ENCODE data around the gene LRCH2.

Gene LRCH2

DNA sequence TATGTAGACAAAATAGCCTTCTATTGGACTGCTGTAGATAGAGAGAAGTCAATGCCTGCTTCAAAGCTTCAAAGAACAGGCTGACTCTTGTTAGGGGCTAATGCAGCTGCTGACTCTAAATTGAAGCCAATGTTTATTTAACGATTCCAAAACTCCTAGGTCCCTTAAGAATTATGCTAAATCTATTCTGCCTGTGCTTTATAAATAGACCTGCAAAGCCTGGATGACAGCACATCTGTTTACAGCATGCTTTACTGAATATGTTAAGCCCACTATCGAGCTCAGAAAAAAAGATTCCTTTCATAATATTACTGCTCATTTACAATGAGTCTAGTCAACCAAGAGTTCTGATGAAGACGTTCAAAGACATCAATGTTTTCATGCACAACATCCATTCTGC lies 99.5 kb downstream of the LRCH2 start:
- TF ChIP-seq, protein P1, sequence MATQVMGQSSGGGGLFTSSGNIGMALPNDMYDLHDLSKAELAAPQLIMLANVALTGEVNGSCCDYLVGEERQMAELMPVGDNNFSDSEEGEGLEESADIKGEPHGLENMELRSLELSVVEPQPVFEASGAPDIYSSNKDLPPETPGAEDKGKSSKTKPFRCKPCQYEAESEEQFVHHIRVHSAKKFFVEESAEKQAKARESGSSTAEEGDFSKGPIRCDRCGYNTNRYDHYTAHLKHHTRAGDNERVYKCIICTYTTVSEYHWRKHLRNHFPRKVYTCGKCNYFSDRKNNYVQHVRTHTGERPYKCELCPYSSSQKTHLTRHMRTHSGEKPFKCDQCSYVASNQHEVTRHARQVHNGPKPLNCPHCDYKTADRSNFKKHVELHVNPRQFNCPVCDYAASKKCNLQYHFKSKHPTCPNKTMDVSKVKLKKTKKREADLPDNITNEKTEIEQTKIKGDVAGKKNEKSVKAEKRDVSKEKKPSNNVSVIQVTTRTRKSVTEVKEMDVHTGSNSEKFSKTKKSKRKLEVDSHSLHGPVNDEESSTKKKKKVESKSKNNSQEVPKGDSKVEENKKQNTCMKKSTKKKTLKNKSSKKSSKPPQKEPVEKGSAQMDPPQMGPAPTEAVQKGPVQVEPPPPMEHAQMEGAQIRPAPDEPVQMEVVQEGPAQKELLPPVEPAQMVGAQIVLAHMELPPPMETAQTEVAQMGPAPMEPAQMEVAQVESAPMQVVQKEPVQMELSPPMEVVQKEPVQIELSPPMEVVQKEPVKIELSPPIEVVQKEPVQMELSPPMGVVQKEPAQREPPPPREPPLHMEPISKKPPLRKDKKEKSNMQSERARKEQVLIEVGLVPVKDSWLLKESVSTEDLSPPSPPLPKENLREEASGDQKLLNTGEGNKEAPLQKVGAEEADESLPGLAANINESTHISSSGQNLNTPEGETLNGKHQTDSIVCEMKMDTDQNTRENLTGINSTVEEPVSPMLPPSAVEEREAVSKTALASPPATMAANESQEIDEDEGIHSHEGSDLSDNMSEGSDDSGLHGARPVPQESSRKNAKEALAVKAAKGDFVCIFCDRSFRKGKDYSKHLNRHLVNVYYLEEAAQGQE (IDR thresholded peaks at IDR 0.05; ENCODE audit: insufficient read depth in 1 of 2, low read depth in 2 of 2, low read length in 2 of 2): no peak
- TF ChIP-seq TAF1 (IDR thresholded peaks at IDR 0.05; ENCODE audit: borderline replicate concordance, insufficient read depth, low read length) (no peak), POLR2AphosphoS5 (IDR thresholded peaks at IDR 0.05; ENCODE audit: low read depth, low read length) (no peak), SIN3A (IDR thresholded peaks at IDR 0.05; ENCODE audit: borderline replicate concordance, insufficient read depth, low read length) (no peak), FOXP2 (optimal IDR thresholded peaks at IDR 0.05; ENCODE audit: borderline replicate concordance, extremely low read depth, extremely low read length, insufficient read depth) (no peak)

DNA sequence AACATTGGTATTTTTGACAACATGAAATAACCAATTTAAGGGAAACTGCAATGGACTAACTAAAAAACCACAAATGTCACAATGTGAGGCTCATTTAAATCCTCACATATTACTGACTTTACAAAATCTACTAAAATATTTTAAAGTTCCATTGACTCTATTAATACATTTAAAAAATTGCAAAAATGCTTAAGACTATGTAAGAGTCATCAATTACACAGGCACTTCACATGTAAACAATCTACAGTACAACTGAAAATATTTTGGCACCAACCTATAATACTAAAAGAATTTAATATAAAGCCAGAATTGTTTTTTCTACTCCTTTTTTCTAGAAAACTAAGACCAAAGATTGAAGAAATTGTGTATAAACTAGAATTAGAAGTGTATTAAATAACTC lies 121.5 kb downstream of the LRCH2 start:
- TF ChIP-seq SIN3A (IDR thresholded peaks at IDR 0.05; ENCODE audit: borderline replicate concordance, insufficient read depth, low read length) (no peak), FOXP2 (optimal IDR thresholded peaks at IDR 0.05; ENCODE audit: borderline replicate concordance, extremely low read depth, extremely low read length, insufficient read depth) (no peak), POLR2AphosphoS5 (IDR thresholded peaks at IDR 0.05; ENCODE audit: low read depth, low read length) (no peak), TAF1 (IDR thresholded peaks at IDR 0.05; ENCODE audit: borderline replicate concordance, insufficient read depth, low read length) (no peak)

DNA sequence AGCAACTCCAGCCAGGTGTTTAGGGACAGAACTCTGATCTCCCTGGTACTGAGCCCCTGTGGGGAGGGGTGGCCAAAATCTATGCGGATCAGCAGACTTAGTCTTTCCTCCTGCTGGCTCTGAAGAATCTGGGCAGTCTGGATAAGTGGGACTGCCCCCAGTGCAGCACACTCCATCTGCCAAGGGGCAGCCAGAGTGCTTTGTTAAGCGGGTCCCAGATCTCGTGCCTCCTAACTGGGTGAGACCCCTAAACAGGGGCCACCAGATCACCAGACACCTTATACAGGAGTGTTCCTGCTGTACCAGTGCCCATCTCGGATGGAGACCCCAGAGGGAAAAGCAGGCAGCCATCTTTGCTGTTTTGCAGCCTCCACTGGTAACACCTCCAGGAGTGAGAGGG lies 135.0 kb downstream of the LRCH2 start:
- TF ChIP-seq, protein P1 (IDR thresholded peaks at IDR 0.05; ENCODE audit: insufficient read depth in 1 of 2, low read depth in 2 of 2, low read length in 2 of 2): no peak
- no peak for TF ChIP-seq TAF1 (IDR thresholded peaks at IDR 0.05; ENCODE audit: borderline replicate concordance, insufficient read depth, low read length)
- no peak for TF ChIP-seq POLR2AphosphoS5 (IDR thresholded peaks at IDR 0.05; ENCODE audit: low read depth, low read length)
- TF ChIP-seq SIN3A (IDR thresholded peaks at IDR 0.05; ENCODE audit: borderline replicate concordance, insufficient read depth, low read length): no peak
- no peak for TF ChIP-seq FOXP2 (optimal IDR thresholded peaks at IDR 0.05; ENCODE audit: borderline replicate concordance, extremely low read depth, extremely low read length, insufficient read depth)

DNA sequence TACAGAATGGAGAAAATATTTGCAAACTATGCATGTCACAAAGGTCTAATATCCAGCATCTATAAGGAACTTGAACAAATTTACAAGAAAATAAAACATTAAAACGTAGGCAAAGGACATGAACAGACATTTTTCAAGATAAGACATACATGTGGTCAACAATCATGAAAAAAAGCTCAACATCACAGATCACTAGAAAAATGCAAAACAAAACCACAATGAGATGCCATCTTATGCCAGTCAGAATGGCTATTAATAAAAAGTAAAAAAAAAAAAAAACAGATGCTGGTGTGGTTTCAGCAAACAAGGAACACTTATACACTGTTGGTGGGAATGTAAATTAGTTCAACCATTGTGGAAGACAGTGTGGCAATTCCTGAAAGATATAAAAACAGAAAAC lies 140.7 kb downstream of the LRCH2 start:
- no peak for TF ChIP-seq TAF1 (IDR thresholded peaks at IDR 0.05; ENCODE audit: borderline replicate concordance, insufficient read depth, low read length)
- no peak for TF ChIP-seq POLR2AphosphoS5 (IDR thresholded peaks at IDR 0.05; ENCODE audit: low read depth, low read length)
- TF ChIP-seq, protein P1 (IDR thresholded peaks at IDR 0.05; ENCODE audit: insufficient read depth in 1 of 2, low read depth in 2 of 2, low read length in 2 of 2): no peak

DNA sequence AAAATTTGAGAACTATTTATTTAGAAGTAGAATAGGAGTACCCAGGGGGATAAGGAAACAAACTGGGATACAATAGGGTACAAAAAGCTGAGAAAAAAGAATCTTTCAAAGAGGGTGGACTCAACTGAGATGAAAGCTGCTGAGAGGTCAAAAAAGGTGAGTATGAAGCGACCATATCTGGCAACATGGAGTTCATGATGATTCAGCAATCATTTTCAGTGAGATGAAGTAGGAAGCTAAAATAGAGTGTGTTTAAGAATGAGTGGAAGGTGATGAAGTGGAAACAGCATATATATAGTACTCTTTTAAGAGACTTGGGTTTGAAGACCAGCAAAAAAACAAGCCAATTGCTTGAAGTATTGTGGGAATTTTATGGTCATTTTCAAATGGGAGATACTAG lies 144.5 kb downstream of the LRCH2 start:
- TF ChIP-seq FOXP2 (optimal IDR thresholded peaks at IDR 0.05; ENCODE audit: borderline replicate concordance, extremely low read depth, extremely low read length, insufficient read depth) (no peak), TAF1 (IDR thresholded peaks at IDR 0.05; ENCODE audit: borderline replicate concordance, insufficient read depth, low read length) (no peak), SIN3A (IDR thresholded peaks at IDR 0.05; ENCODE audit: borderline replicate concordance, insufficient read depth, low read length) (no peak), POLR2AphosphoS5 (IDR thresholded peaks at IDR 0.05; ENCODE audit: low read depth, low read length) (no peak)
- TF ChIP-seq, protein P1 (IDR thresholded peaks at IDR 0.05; ENCODE audit: insufficient read depth in 1 of 2, low read depth in 2 of 2, low read length in 2 of 2): no peak

Measured in PFSK-1 (cell line).